Transverse colon (tissue), 4 donors: ENCODE data around the gene MAB21L3. TPM values are rescaled to one million over a fixed set of nuclear protein-coding genes. Genes with fewer than 3 reads are reported as not detected.

Source experiments
- DNase-seq: peaks from one replicate; pipeline ENCODE4 v3.0.0-alpha.2; 2019
- H3K27ac ChIP-seq, 4 donors: fragments of 200-600 bp; sonication (generic); 2 replicates each; pipeline ENCODE4 v1.5.1; 2016 to 2018; ENCODE audit warnings: inconsistent platforms in 4 of 4
- H3K27me3 ChIP-seq: fragments of 200-600 bp; sonication (generic); 2 replicates; pipeline ENCODE4 v1.5.1; 2017; ENCODE audit warnings: inconsistent platforms
- H3K36me3 ChIP-seq, 4 donors: fragments of 200-600 bp; sonication (generic); 2 replicates each; pipeline ENCODE4 v1.5.1; 2017 to 2019; ENCODE audit warnings: inconsistent platforms in 4 of 4
- H3K4me1 ChIP-seq, 4 donors: fragments of 200-600 bp; sonication (generic); 2 replicates each; pipeline ENCODE4 v1.5.1; 2017 to 2020; ENCODE audit warnings: inconsistent platforms in 4 of 4
- H3K4me3 ChIP-seq, 4 donors: fragments of 200-600 bp; sonication (generic); 1 replicate in 1 of 4; 2 replicates in 3 of 4; pipeline versions ENCODE4 v1.5.1 to v1.6.1; 2017 to 2019; ENCODE audit warnings: inconsistent platforms in 4 of 4
- H3K9me3 ChIP-seq, 2 donors: fragments of 200-600 bp; sonication (generic); 2 replicates each; pipeline ENCODE4 v1.5.1; 2017 to 2019; ENCODE audit warnings: inconsistent platforms in 2 of 2
- CTCF ChIP-seq, 5 experiments: fragments of 200-600 bp in 3 of 5; fragments of 450-650 bp in 2 of 5; sonication (generic) in 3 of 5; IDR thresholded peaks; 1 replicate in 2 of 5; 2 replicates in 3 of 5; pipeline ENCODE4 v1.5.1; 2016 to 2017; ENCODE audit warnings: antibody characterized with exemption in 5 of 5, inconsistent platforms in 3 of 5, mild to moderate bottlenecking in 2 of 5, moderate library complexity in 1 of 5
- EP300 ChIP-seq: sonication (generic); formaldehyde crosslinking; IDR thresholded peaks from one replicate; pipeline ENCODE4 v1.6.1; 2017; ENCODE audit warnings: antibody characterized with exemption, low read depth
- POLR2A ChIP-seq: fragments of 450-650 bp; IDR thresholded peaks from one replicate; pipeline ENCODE4 v1.6.1; 2016; ENCODE audit warnings: antibody characterized with exemption, mild to moderate bottlenecking, moderate library complexity
- POLR2AphosphoS5 ChIP-seq, 3 donors: sonication (generic); formaldehyde crosslinking; IDR thresholded peaks; one replicate each; pipeline ENCODE4 v1.6.1; 2016; ENCODE audit warnings: antibody characterized with exemption in 3 of 3
- WGBS, 2 donors: methylation state at CpG; one replicate each; pipeline ENCODE4 v1.1.5; 2018; ENCODE audit warnings: low coverage in 1 of 2; 5-methylcytosine and 5-hydroxymethylcytosine counted together
- in situ Hi-C, 4 donors: fragments of 200-750 bp; cut with MboI; loops; one replicate each; pipeline versions ENCODE4 v1.15.0 to v1.15.1; 2017; ENCODE audit warnings: low sequenced_read_pairs in 3 of 4, low pct_ligation_motif_present in 1 of 4, low pct_unique_long_range_greater_than_20kb in 1 of 4
- intact Hi-C: fragments of 100-400 bp; cut with DNase I; formaldehyde crosslinking; loops from one replicate; pipeline ENCODE4 v1.15.1; 2023; ENCODE audit warnings: low total_unique reads
- total RNA-seq, 4 donors: library from RNA; depleted of rRNA; stranded (reverse); fragments of >200 nt; gene quantifications; one replicate each; pipeline ENCODE4 v1.1.0, GENCODE V29; 2016

MAB21L3 gene
- total RNA-seq, 4 donors from 2014 or later = 0.20 to 9.4 (median 4.8) TPM

GRCh38 chr1:116167625-116168276, 56.6 kb downstream of the MAB21L3 start:
- H3K27me3 ChIP-seq = no peaks in the 10 kb centered on the region
- WGBS, 2 donors = 0 to 34% methylated on average over 12 to 35 of the region's 35 CpGs
- H3K36me3 ChIP-seq = no peaks in the 10 kb centered on the region
- H3K9me3 ChIP-seq = no peaks in the 10 kb centered on the region
- intact Hi-C loops (no loop called here), in situ Hi-C loops (loop anchor here in 2 of 4 donors (25.0 kb wide), 1 partner anchor 195 kb away; the partner anchor contains the start of gene ATP1A1 (in 2 of the 2))
- TF ChIP-seq EP300 (no peak), CTCF (IDR thresholded peaks at IDR 0.05) (no peak), POLR2A (no peak), POLR2AphosphoS5 (IDR thresholded peaks at IDR 0.05) (no peak)
- H3K4me1 ChIP-seq = peaks cover 10 to 37% (median 23%) of the 10 kb centered on the region in 4 donors
- H3K27ac ChIP-seq = peak overlapping the region; percentile 70 to 89 (median 82)
- DNase-seq = peak; percentile 30
- H3K4me3 ChIP-seq = peak overlapping the region; percentile 47 to 72 (median 58)

GRCh38 chr1:116168277-116169032, 57.3 kb downstream of the MAB21L3 start:
- no peak for TF ChIP-seq EP300
- peak in 1 of 3 donors; percentile 44 for TF ChIP-seq POLR2AphosphoS5 (IDR thresholded peaks at IDR 0.05)
- peak; percentile 30 for TF ChIP-seq POLR2A
- peak; percentile 91 to 96 (median 96) for TF ChIP-seq CTCF (IDR thresholded peaks at IDR 0.05)
- WGBS, 2 donors = 6 to 13% methylated on average over 9 to 42 of the region's 42 CpGs
- H3K4me3 ChIP-seq = peak overlapping the region; percentile 47 to 72 (median 58)
- no peaks in the 10 kb centered on the region for H3K9me3 ChIP-seq
- intact Hi-C loops = no loop called here
- H3K27me3 ChIP-seq = no peaks in the 10 kb centered on the region
- no peaks in the 10 kb centered on the region for H3K36me3 ChIP-seq
- DNase-seq = peak; percentile 92
- peaks cover 10 to 37% (median 23%) of the 10 kb centered on the region in 4 donors for H3K4me1 ChIP-seq
- peak overlapping the region; percentile 70 to 89 (median 82) for H3K27ac ChIP-seq
- in situ Hi-C loops = loop anchor here in 2 of 4 donors (25.0 kb wide), 1 partner anchor 194 kb away; the partner anchor contains the start of gene ATP1A1 (in 2 of the 2)

GRCh38 chr1:116169898-116170297, 58.7 kb downstream of the MAB21L3 start:
- Histone ChIP-seq H3K27me3 (no peaks in the 10 kb centered on the region), H3K4me3 (no peak overlapping the region), H3K36me3 (no peaks in the 10 kb centered on the region), H3K4me1 (peaks cover 7 to 29% (median 17%) of the 10 kb centered on the region in 4 donors), H3K9me3 (no peaks in the 10 kb centered on the region), H3K27ac (no peak overlapping the region)
- DNase-seq = no peak
- intact Hi-C loops = no loop called here
- 85 to 100% methylated on average over 4 to 7 of the region's 7 CpGs for WGBS, 2 donors
- in situ Hi-C loops = loop anchor here in 2 of 4 donors (25.0 kb wide), 1 partner anchor 192 kb away; the partner anchor contains the start of gene ATP1A1 (in 2 of the 2)
- TF ChIP-seq CTCF (IDR thresholded peaks at IDR 0.05) = no peak
- no peak for TF ChIP-seq POLR2AphosphoS5 (IDR thresholded peaks at IDR 0.05)
- no peak for TF ChIP-seq POLR2A
- TF ChIP-seq EP300 = no peak
